Liver (tissue), 3 donors: ENCODE data around the gene EPHA5.

ENCODE experiments used
- ATF3 ChIP-seq: IDR thresholded peaks from 2 replicates; pipeline ENCODE4 v1.6.1; 2016; ENCODE audit warnings: antibody characterized with exemption
- CTCF ChIP-seq: fragments of 150-350 bp; IDR thresholded peaks from 2 replicates; pipeline ENCODE4 v1.5.1; 2017; ENCODE audit warnings: improper control_type of control experiment, low read depth, low read length; ENCODE audit not compliant: missing input control
- EGR1 ChIP-seq, 2 donors: IDR thresholded peaks; 2 replicates each; pipeline ENCODE4 v1.6.1; 2016 to 2018; ENCODE audit warnings: antibody characterized with exemption in 2 of 2, low read depth in 2 of 2
- HNF4A ChIP-seq, 2 donors: conservative IDR thresholded peaks; 2 replicates each; pipeline ENCODE4 v1.6.1; 2016; ENCODE audit warnings: antibody characterized with exemption in 2 of 2, mild to moderate bottlenecking in 2 of 2
- JUND ChIP-seq, 2 donors: IDR thresholded peaks; 2 replicates each; pipeline ENCODE4 v1.6.1; 2016; ENCODE audit warnings: antibody characterized with exemption in 2 of 2
- MAX ChIP-seq: IDR thresholded peaks from 2 replicates; pipeline ENCODE4 v1.6.1; 2016; ENCODE audit warnings: antibody characterized with exemption
- NR2F2 ChIP-seq: IDR thresholded peaks from 2 replicates; pipeline ENCODE4 v1.6.1; 2016; ENCODE audit warnings: antibody characterized with exemption
- RAD21 ChIP-seq, 2 donors: IDR thresholded peaks; 2 replicates each; pipeline ENCODE4 v1.6.1; 2016; ENCODE audit warnings: antibody characterized with exemption in 2 of 2, mild to moderate bottlenecking in 2 of 2
- REST ChIP-seq: IDR thresholded peaks from 2 replicates; pipeline ENCODE4 v1.6.1; 2016; ENCODE audit warnings: antibody characterized with exemption, mild to moderate bottlenecking
- RXRA ChIP-seq, 2 donors: IDR thresholded peaks; 2 replicates each; pipeline ENCODE4 v1.6.1; 2017 to 2018; ENCODE audit warnings: antibody characterized with exemption in 2 of 2, mild to moderate bottlenecking in 1 of 2
- SP1 ChIP-seq: IDR thresholded peaks from 2 replicates; pipeline ENCODE4 v1.6.1; 2018; ENCODE audit warnings: antibody characterized with exemption, mild to moderate bottlenecking
- TAF1 ChIP-seq: conservative IDR thresholded peaks from 2 replicates; pipeline ENCODE4 v1.6.1; 2016; ENCODE audit warnings: antibody characterized with exemption, mild to moderate bottlenecking
- YY1 ChIP-seq: IDR thresholded peaks from 2 replicates; pipeline ENCODE4 v1.6.1; 2016; ENCODE audit warnings: antibody characterized with exemption, mild to moderate bottlenecking
- donor health status: healthy.
- donor health status: healthy.

- TF ChIP-seq CTCF (no peak), MAX (no peak), SP1 (no peak), REST (no peak), EGR1 (IDR thresholded peaks at IDR 0.05; ENCODE audit: low read depth in 2 of 2) (no peak), YY1 (no peak), TAF1 (no peak), RXRA (IDR thresholded peaks at IDR 0.05) (no peak), RAD21 (IDR thresholded peaks at IDR 0.05) (no peak), HNF4A (conservative IDR thresholded peaks at IDR 0.05) (no peak), NR2F2 (no peak), JUND (IDR thresholded peaks at IDR 0.05) (no peak), ATF3 (no peak)
Measured at GRCh38 chr4:65510976-65511375, 159.3 kb downstream of the EPHA5 start.
